HepG2 (cell line): ENCODE results near the gene DYSF. TPM values are rescaled to one million over a fixed set of nuclear protein-coding genes. Genes with fewer than 3 reads are reported as not detected.

ENCODE experiments used
- ELF1 ChIP-seq: sonication (generic); formaldehyde crosslinking; IDR thresholded peaks from 2 replicates; pipeline ENCODE4 v1.4.0; 2020; ENCODE audit warnings: missing genetic modification reagents
- HMGXB4 ChIP-seq, 2 experiments: sonication (generic) in 1 of 2; formaldehyde crosslinking in 1 of 2; IDR thresholded peaks; 2 replicates each; pipeline versions ENCODE4 v1.4.0 to v1.6.1; 2018 to 2020; ENCODE audit warnings: missing genetic modification reagents in 2 of 2, borderline replicate concordance in 1 of 2, low read depth in 1 of 2, mild to moderate bottlenecking in 1 of 2, missing biosample characterization in 1 of 2
- IRF2 ChIP-seq: IDR thresholded peaks from 2 replicates; pipeline ENCODE4 v1.6.1; 2018; ENCODE audit warnings: missing genetic modification reagents, missing compliant biosample characterization
- KLF11 ChIP-seq: IDR thresholded peaks from 2 replicates; pipeline ENCODE4 v1.6.1; 2016; ENCODE audit warnings: missing compliant biosample characterization
- ZBTB42 ChIP-seq: sonication (generic); formaldehyde crosslinking; IDR thresholded peaks from 2 replicates; pipeline ENCODE4 v1.5.0; 2020; ENCODE audit warnings: mild to moderate bottlenecking, missing genetic modification reagents
- ZFP36L1 ChIP-seq: sonication (generic); formaldehyde crosslinking; IDR thresholded peaks from 2 replicates; pipeline ENCODE4 v1.8.0; 2022; ENCODE audit warnings: mild to moderate bottlenecking, missing genetic modification reagents, moderate library complexity
- ZMYM2 ChIP-seq: sonication (generic); formaldehyde crosslinking; IDR thresholded peaks from 2 replicates; pipeline ENCODE4 v1.8.0; 2022; ENCODE audit warnings: mild to moderate bottlenecking, missing genetic modification reagents
- ZNF326 ChIP-seq: sonication (generic); formaldehyde crosslinking; IDR thresholded peaks from 2 replicates; pipeline ENCODE4 v1.4.0; 2020; ENCODE audit warnings: missing genetic modification reagents, borderline replicate concordance
- ZNF441 ChIP-seq: sonication (generic); formaldehyde crosslinking; IDR thresholded peaks from 2 replicates; pipeline ENCODE4 v1.7.0; 2021; ENCODE audit warnings: missing genetic modification reagents, borderline replicate concordance
- ZNF781 ChIP-seq: sonication (generic); formaldehyde crosslinking; IDR thresholded peaks from 2 replicates; pipeline ENCODE4 v1.5.1; 2020; ENCODE audit warnings: borderline replicate concordance, mild to moderate bottlenecking, missing genetic modification reagents; ENCODE audit errors: not compliant biosample characterization
- ZNF790 ChIP-seq: sonication (generic); formaldehyde crosslinking; IDR thresholded peaks from 2 replicates; pipeline ENCODE4 v1.8.0; 2022; ENCODE audit warnings: missing genetic modification reagents, mild to moderate bottlenecking, borderline replicate concordance
- polyA plus RNA-seq, 8 experiments: library from polyadenylated mRNA; depleted of rRNA in 3 of 8; stranded (reverse) in 7 of 8; unstranded in 1 of 8; fragments of >200 nt; fragmentation: Illumina TruSeq in 4 of 8; extraction: Trizol in 4 of 8; gene quantifications; 2 replicates each; pipeline versions ENCODE4 v1.2.1 to v1.2.3, GENCODE V29; 2011 to 2016; ENCODE audit warnings: low read depth in 4 of 8, missing spikeins in 1 of 8, mixed read lengths in 1 of 8; ENCODE audit not compliant: insufficient read depth in 1 of 8
- total RNA-seq, 5 experiments: library from RNA; depleted of rRNA; stranded (reverse); fragments of >200 nt; fragmentation: Illumina TruSeq; extraction: Trizol; gene quantifications; 2 replicates each; pipeline ENCODE4 v1.2.3, GENCODE V29; 2016; ENCODE audit warnings: low read depth in 1 of 5
- TF ChIP-seq, protein P1 (sequence below): sonication (generic); formaldehyde crosslinking; IDR thresholded peaks from 2 replicates; pipeline ENCODE4 v1.5.1; 2020; ENCODE audit warnings: mild to moderate bottlenecking, missing genetic modification reagents, moderate library complexity
- TF ChIP-seq, protein P2 (sequence below): sonication (generic); formaldehyde crosslinking; IDR thresholded peaks from 2 replicates; pipeline ENCODE4 v1.4.0; 2020; ENCODE audit warnings: missing genetic modification reagents, borderline replicate concordance
- TF ChIP-seq, protein P3 (sequence below): sonication (generic); formaldehyde crosslinking; IDR thresholded peaks from 2 replicates; pipeline ENCODE4 v1.5.1; 2020; ENCODE audit warnings: missing genetic modification reagents, mild to moderate bottlenecking, borderline replicate concordance

DYSF gene
- total and polyA plus RNA-seq, 2 of the 13 experiments (the other 11 are each of a cell fraction or from before 2014, with no cell fraction given), result 0.15 to 2.4 TPM

DNA sequence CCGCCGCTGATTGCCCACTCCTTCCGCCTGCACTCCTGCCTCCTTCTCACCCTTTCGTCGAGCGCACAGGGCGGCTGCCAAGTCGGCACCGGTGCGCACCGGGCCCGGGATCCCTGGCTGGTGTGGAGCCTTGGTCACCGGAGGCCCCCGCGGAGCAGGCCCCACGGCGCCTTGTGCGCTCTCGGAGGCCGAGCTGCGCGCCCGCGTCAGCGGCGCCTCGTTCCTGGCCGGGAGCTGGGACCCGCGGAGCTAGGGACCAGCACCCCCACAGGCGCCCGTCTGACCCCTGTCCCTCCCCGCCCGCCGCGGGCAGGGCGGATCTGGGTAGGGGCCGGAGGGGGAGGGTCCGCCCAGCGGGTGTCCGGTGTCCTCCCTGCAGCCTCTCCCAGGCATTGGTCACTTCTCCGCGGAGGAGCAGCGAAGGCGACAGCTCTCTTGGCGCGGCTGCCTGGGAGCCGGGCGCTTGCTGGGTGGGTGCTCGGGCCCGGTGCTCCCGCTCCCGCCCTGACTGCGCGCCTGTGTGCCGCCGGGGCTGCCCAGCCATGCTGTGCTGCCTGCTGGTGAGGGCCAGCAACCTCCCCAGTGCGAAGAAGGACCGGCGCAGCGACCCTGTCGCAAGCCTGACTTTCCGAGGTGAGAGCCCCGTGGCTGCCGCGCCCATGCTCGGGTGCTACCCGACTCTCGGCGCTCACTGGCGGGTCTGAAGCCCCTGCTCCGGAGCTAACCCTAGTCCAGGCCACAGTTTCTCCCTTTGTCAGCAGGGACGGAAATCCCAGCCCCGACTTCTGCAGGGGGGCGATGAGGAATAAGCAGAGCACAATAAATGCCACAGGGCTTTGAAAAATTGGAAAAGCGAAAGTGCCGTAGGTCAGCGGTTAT is 13.2 kb downstream of the DYSF start (continued):
- TF ChIP-seq, protein P1, sequence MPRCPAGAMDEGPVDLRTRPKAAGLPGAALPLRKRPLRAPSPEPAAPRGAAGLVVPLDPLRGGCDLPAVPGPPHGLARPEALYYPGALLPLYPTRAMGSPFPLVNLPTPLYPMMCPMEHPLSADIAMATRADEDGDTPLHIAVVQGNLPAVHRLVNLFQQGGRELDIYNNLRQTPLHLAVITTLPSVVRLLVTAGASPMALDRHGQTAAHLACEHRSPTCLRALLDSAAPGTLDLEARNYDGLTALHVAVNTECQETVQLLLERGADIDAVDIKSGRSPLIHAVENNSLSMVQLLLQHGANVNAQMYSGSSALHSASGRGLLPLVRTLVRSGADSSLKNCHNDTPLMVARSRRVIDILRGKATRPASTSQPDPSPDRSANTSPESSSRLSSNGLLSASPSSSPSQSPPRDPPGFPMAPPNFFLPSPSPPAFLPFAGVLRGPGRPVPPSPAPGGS (CRISPR knock-in tag), result peak; percentile 34; the same call in 1 of the 2 replicates
- TF ChIP-seq ZNF441 (CRISPR knock-in tag) (no peak), ZNF781 (CRISPR knock-in tag) (no peak), IRF2 (CRISPR knock-in tag) (peak; percentile 40; the same call in 1 of the 2 replicates), KLF11 (CRISPR knock-in tag) (no peak), ZMYM2 (no peak), ZFP36L1 (CRISPR knock-in tag) (no peak), ELF1 (CRISPR knock-in tag) (no peak), HMGXB4 (CRISPR knock-in tag; IDR thresholded peaks at IDR 0.05; ENCODE audit: borderline replicate concordance in 1 of 2, low read depth in 1 of 2) (0 out of 4 replicates have a peak, but pooled peaks of 1 of the 2 experiments have one; percentile 22), ZNF326 (no peak), ZBTB42 (CRISPR knock-in tag) (no peak), ZNF790 (CRISPR knock-in tag) (no peak)
- TF ChIP-seq, protein P2, sequence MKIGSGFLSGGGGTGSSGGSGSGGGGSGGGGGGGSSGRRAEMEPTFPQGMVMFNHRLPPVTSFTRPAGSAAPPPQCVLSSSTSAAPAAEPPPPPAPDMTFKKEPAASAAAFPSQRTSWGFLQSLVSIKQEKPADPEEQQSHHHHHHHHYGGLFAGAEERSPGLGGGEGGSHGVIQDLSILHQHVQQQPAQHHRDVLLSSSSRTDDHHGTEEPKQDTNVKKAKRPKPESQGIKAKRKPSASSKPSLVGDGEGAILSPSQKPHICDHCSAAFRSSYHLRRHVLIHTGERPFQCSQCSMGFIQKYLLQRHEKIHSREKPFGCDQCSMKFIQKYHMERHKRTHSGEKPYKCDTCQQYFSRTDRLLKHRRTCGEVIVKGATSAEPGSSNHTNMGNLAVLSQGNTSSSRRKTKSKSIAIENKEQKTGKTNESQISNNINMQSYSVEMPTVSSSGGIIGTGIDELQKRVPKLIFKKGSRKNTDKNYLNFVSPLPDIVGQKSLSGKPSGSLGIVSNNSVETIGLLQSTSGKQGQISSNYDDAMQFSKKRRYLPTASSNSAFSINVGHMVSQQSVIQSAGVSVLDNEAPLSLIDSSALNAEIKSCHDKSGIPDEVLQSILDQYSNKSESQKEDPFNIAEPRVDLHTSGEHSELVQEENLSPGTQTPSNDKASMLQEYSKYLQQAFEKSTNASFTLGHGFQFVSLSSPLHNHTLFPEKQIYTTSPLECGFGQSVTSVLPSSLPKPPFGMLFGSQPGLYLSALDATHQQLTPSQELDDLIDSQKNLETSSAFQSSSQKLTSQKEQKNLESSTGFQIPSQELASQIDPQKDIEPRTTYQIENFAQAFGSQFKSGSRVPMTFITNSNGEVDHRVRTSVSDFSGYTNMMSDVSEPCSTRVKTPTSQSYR, result no peak
- TF ChIP-seq, protein P3, sequence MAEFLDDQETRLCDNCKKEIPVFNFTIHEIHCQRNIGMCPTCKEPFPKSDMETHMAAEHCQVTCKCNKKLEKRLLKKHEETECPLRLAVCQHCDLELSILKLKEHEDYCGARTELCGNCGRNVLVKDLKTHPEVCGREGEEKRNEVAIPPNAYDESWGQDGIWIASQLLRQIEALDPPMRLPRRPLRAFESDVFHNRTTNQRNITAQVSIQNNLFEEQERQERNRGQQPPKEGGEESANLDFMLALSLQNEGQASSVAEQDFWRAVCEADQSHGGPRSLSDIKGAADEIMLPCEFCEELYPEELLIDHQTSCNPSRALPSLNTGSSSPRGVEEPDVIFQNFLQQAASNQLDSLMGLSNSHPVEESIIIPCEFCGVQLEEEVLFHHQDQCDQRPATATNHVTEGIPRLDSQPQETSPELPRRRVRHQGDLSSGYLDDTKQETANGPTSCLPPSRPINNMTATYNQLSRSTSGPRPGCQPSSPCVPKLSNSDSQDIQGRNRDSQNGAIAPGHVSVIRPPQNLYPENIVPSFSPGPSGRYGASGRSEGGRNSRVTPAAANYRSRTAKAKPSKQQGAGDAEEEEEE (CRISPR knock-in tag), result no peak
